Measurements from ENCODE around the gene ATF6. TPM values are rescaled to one million over a fixed set of nuclear protein-coding genes. Genes with fewer than 3 reads are reported as not detected.
"Not testable (repeated sequence)": the region's sequence is repeated elsewhere in the genome, so short reads cannot be mapped to it uniquely, and the experiment has no call there.

ATF6 gene
- total and polyA plus RNA-seq, 2 donors from 2014 or later = 11.5 to 35.6 TPM

GRCh38 chr1:161768461-161768860, 2.3 kb downstream of the ATF6 start:
- Histone ChIP-seq H3K27me3 (ENCODE audit: control insufficient read depth, insufficient read depth, low read length) (no peaks in the 10 kb centered on the region), H3K9ac (ENCODE audit: low read length in 3 of 3) (no peak overlapping the region), H3K4me3 (ENCODE audit: low read length in 3 of 3) (peak overlapping the region in 1 of 3 donors; percentile 3), H3K4me1 (ENCODE audit: control insufficient read depth in 2 of 3, insufficient read depth in 2 of 3, low read depth in 1 of 3, low read length in 3 of 3) (peaks cover 0 to 7% (median 3%) of the 10 kb centered on the region in 3 donors), H3K27ac (ENCODE audit: low read depth in 2 of 2, low read length in 2 of 2) (no peak overlapping the region), H3K36me3 (ENCODE audit: control insufficient read depth in 2 of 3, insufficient read depth in 3 of 3, low read length in 3 of 3) (no peaks in the 10 kb centered on the region), H3K9me3 (ENCODE audit: control insufficient read depth in 2 of 3, insufficient read depth in 1 of 3, low read length in 3 of 3) (no peaks in the 10 kb centered on the region)
- FAIRE-seq = no peak
- intact Hi-C loops (cut with DNase I) = no loop called here
- no peak for DNase-seq
- no peak for TF ChIP-seq CTCF (IDR thresholded peaks at IDR 0.05; ENCODE audit: borderline replicate concordance, extremely low read depth, insufficient read depth)

GRCh38 chr1:161768986-161769672, 3.0 kb downstream of the ATF6 start:
- intact Hi-C loops (cut with DNase I) = no loop called here
- peaks cover 0 to 7% (median 3%) of the 10 kb centered on the region in 3 donors for H3K4me1 ChIP-seq (ENCODE audit: control insufficient read depth in 2 of 3, insufficient read depth in 2 of 3, low read depth in 1 of 3, low read length in 3 of 3)

GRCh38 chr1:161769673-161770045, 3.5 kb downstream of the ATF6 start:
- intact Hi-C loops (cut with DNase I); H3K9me3 ChIP-seq (ENCODE audit: control insufficient read depth in 2 of 3, insufficient read depth in 1 of 3, low read length in 3 of 3); H3K27me3 ChIP-seq (ENCODE audit: control insufficient read depth, insufficient read depth, low read length); H3K27ac ChIP-seq (ENCODE audit: low read depth in 2 of 2, low read length in 2 of 2); H3K9ac ChIP-seq (ENCODE audit: low read length in 3 of 3); H3K4me1 ChIP-seq (ENCODE audit: control insufficient read depth in 2 of 3, insufficient read depth in 2 of 3, low read depth in 1 of 3, low read length in 3 of 3); H3K4me3 ChIP-seq (ENCODE audit: low read length in 3 of 3); H3K36me3 ChIP-seq (ENCODE audit: control insufficient read depth in 2 of 3, insufficient read depth in 3 of 3, low read length in 3 of 3); DNase-seq; FAIRE-seq: not testable (repeated sequence)

More at GRCh38 chr1:161768986-161769672, 3.0 kb downstream of the ATF6 start:
- FAIRE-seq (no peak), DNase-seq (no peak)
- no peak overlapping the region for H3K9ac ChIP-seq (ENCODE audit: low read length in 3 of 3)
- no peak overlapping the region for H3K27ac ChIP-seq (ENCODE audit: low read depth in 2 of 2, low read length in 2 of 2)
- H3K4me3 ChIP-seq (ENCODE audit: low read length in 3 of 3) = no peak overlapping the region
- TF ChIP-seq CTCF (IDR thresholded peaks at IDR 0.05; ENCODE audit: borderline replicate concordance, extremely low read depth, insufficient read depth) = no peak
- H3K9me3 ChIP-seq (ENCODE audit: control insufficient read depth in 2 of 3, insufficient read depth in 1 of 3, low read length in 3 of 3) = no peaks in the 10 kb centered on the region
- H3K27me3 ChIP-seq (ENCODE audit: control insufficient read depth, insufficient read depth, low read length) = no peaks in the 10 kb centered on the region
- H3K36me3 ChIP-seq (ENCODE audit: control insufficient read depth in 2 of 3, insufficient read depth in 3 of 3, low read length in 3 of 3) = no peaks in the 10 kb centered on the region

GRCh38 chr1:161770250-161770649, 4.1 kb downstream of the ATF6 start:
- Histone ChIP-seq H3K4me3 (ENCODE audit: low read length in 3 of 3) (no peak overlapping the region), H3K9ac (ENCODE audit: low read length in 3 of 3) (no peak overlapping the region), H3K4me1 (ENCODE audit: control insufficient read depth in 2 of 3, insufficient read depth in 2 of 3, low read depth in 1 of 3, low read length in 3 of 3) (peaks cover 0 to 7% (median 3%) of the 10 kb centered on the region in 3 donors), H3K27ac (ENCODE audit: low read depth in 2 of 2, low read length in 2 of 2) (no peak overlapping the region), H3K27me3 (ENCODE audit: control insufficient read depth, insufficient read depth, low read length) (no peaks in the 10 kb centered on the region), H3K9me3 (ENCODE audit: control insufficient read depth in 2 of 3, insufficient read depth in 1 of 3, low read length in 3 of 3) (no peaks in the 10 kb centered on the region), H3K36me3 (ENCODE audit: control insufficient read depth in 2 of 3, insufficient read depth in 3 of 3, low read length in 3 of 3) (no peaks in the 10 kb centered on the region)
- intact Hi-C loops (cut with DNase I) = no loop called here
- no peak for DNase-seq
- no peak for TF ChIP-seq CTCF (IDR thresholded peaks at IDR 0.05; ENCODE audit: borderline replicate concordance, extremely low read depth, insufficient read depth)
- no peak for FAIRE-seq
